HEK293 (cell line): ENCODE measurements around the gene PFDN1.

Source experiments
- CTCF ChIA-PET: fragments of 350-600 bp; formaldehyde crosslinking; extraction: SDS; loops from one replicate; lab custom pipeline; 2021; ENCODE audit warnings: antibody characterized with exemption; lab: Yijun Ruan, JAX
- POLR2A ChIA-PET: fragments of 300-600 bp; formaldehyde crosslinking; extraction: SDS; loops from one replicate; lab custom pipeline; 2020; ENCODE audit warnings: antibody characterized with exemption, inconsistent platforms; lab: Yijun Ruan, JAX
- H3K27ac ChIP-seq: fragments of 200-500 bp; sonication (Bioruptor generic); 2 replicates; pipeline ENCODE4 v1.5.1; 2014; ENCODE audit warnings: low read depth, low read length, control low read depth, inconsistent platforms; ENCODE audit errors: extremely low read depth
- H3K36me3 ChIP-seq, 2 experiments: fragments of 200-500 bp in 1 of 2; sonication (Bioruptor generic) in 1 of 2; 1 replicate in 1 of 2; 2 replicates in 1 of 2; pipeline ENCODE4 v1.5.1; 2014 to 2017; ENCODE audit warnings: inconsistent platforms in 2 of 2, low read length in 2 of 2; ENCODE audit not compliant: control insufficient read depth in 2 of 2, insufficient read depth in 1 of 2
- H3K4me1 ChIP-seq: fragments of 200-500 bp; sonication (Bioruptor generic); 2 replicates; pipeline ENCODE4 v1.5.1; 2014; ENCODE audit warnings: mild to moderate bottlenecking, low read length, inconsistent platforms; ENCODE audit not compliant: control insufficient read depth, insufficient read depth
- H3K4me3 ChIP-seq: 2 replicates; pipeline ENCODE4 v1.5.1; 2011; ENCODE audit warnings: low read depth, mild to moderate bottlenecking, control low read depth, low read length, moderate library complexity
- H3K9me3 ChIP-seq: fragments of 200-500 bp; sonication (Bioruptor generic); 2 replicates; pipeline ENCODE4 v1.5.1; 2014; ENCODE audit warnings: low read depth, low read length, inconsistent platforms; ENCODE audit not compliant: control insufficient read depth, insufficient read depth
- EGR2 ChIP-seq: fragments of 450-650 bp; formaldehyde crosslinking; IDR thresholded peaks from 2 replicates; pipeline ENCODE4 v1.5.1; 2016; ENCODE audit warnings: low read depth, missing biosample characterization, missing genetic modification characterization
- GLI2 ChIP-seq: fragments of 450-650 bp; formaldehyde crosslinking; IDR thresholded peaks from 2 replicates; pipeline ENCODE4; 2017; ENCODE audit warnings: missing biosample characterization, missing genetic modification characterization, low read depth, borderline replicate concordance
- KLF10 ChIP-seq: fragments of 450-650 bp; IDR thresholded peaks from 2 replicates; pipeline ENCODE4 v1.5.1; 2018; ENCODE audit warnings: missing biosample characterization, mild to moderate bottlenecking, missing genetic modification characterization
- MEIS1 ChIP-seq: sonication (generic); formaldehyde crosslinking; IDR thresholded peaks from 2 replicates; pipeline ENCODE4 v1.8.1; 2022; ENCODE audit warnings: missing genetic modification reagents, mild to moderate bottlenecking, borderline replicate concordance
- MYNN ChIP-seq: fragments of 450-650 bp; formaldehyde crosslinking; IDR thresholded peaks from 2 replicates; pipeline ENCODE4 v1.5.1; 2016; ENCODE audit warnings: missing biosample characterization, missing genetic modification characterization, borderline replicate concordance
- ZNF121 ChIP-seq: fragments of 450-650 bp; formaldehyde crosslinking; IDR thresholded peaks from 2 replicates; pipeline ENCODE4 v1.5.1; 2016; ENCODE audit warnings: missing biosample characterization, missing genetic modification characterization
- ZNF221 ChIP-seq: fragments of 450-650 bp; formaldehyde crosslinking; IDR thresholded peaks from 2 replicates; pipeline ENCODE4 v1.5.1; 2017; ENCODE audit warnings: missing biosample characterization, missing genetic modification characterization, borderline replicate concordance
- ZNF341 ChIP-seq: fragments of 450-650 bp; formaldehyde crosslinking; IDR thresholded peaks from 2 replicates; pipeline ENCODE4; 2016; ENCODE audit warnings: low read depth, missing biosample characterization, missing genetic modification characterization
- ZNF366 ChIP-seq: fragments of 450-650 bp; formaldehyde crosslinking; conservative IDR thresholded peaks from 2 replicates; pipeline ENCODE4 v1.5.1; 2016; ENCODE audit warnings: missing biosample characterization, missing genetic modification characterization
- ZNF501 ChIP-seq: fragments of 450-650 bp; formaldehyde crosslinking; IDR thresholded peaks from 2 replicates; pipeline ENCODE4 v1.5.1; 2016; ENCODE audit warnings: missing biosample characterization, missing genetic modification characterization
- ZNF510 ChIP-seq: fragments of 450-650 bp; formaldehyde crosslinking; IDR thresholded peaks from 2 replicates; pipeline ENCODE4 v1.5.1; 2018; ENCODE audit warnings: mild to moderate bottlenecking, missing genetic modification characterization, missing biosample characterization; ENCODE audit not compliant: insufficient replicate concordance
- ZNF513 ChIP-seq: fragments of 450-650 bp; IDR thresholded peaks from 2 replicates; pipeline ENCODE4 v1.5.1; 2018; ENCODE audit warnings: missing biosample characterization, missing genetic modification characterization
- ZNF626 ChIP-seq: fragments of 450-650 bp; sonication (Bioruptor Pico); formaldehyde crosslinking; IDR thresholded peaks from 2 replicates; pipeline ENCODE4 v1.5.1; 2018; ENCODE audit warnings: missing biosample characterization, missing genetic modification characterization, inconsistent platforms
- ZNF654 ChIP-seq: fragments of 450-650 bp; formaldehyde crosslinking; IDR thresholded peaks from 2 replicates; pipeline ENCODE4 v1.5.1; 2016; ENCODE audit warnings: low read depth, missing biosample characterization, missing genetic modification characterization
- ZNF777 ChIP-seq: fragments of 450-650 bp; formaldehyde crosslinking; IDR thresholded peaks from 2 replicates; pipeline ENCODE4 v1.5.1; 2017; ENCODE audit warnings: missing biosample characterization, missing genetic modification characterization, borderline replicate concordance
- TF ChIP-seq, protein P1 (sequence below): fragments of 450-650 bp; formaldehyde crosslinking; IDR thresholded peaks from 2 replicates; pipeline ENCODE4 v1.5.1; 2016; ENCODE audit warnings: missing biosample characterization, missing genetic modification characterization, borderline replicate concordance
- TF ChIP-seq, protein P2 (sequence below): fragments of 450-650 bp; formaldehyde crosslinking; IDR thresholded peaks from 2 replicates; pipeline ENCODE4 v1.5.1; 2016; ENCODE audit warnings: missing biosample characterization, missing genetic modification characterization
- TF ChIP-seq, protein P3 (sequence below): fragments of 450-650 bp; formaldehyde crosslinking; IDR thresholded peaks from 2 replicates; pipeline ENCODE4 v1.5.1; 2016; ENCODE audit warnings: missing biosample characterization, missing genetic modification characterization, borderline replicate concordance

PFDN1 gene

GRCh38 chr5:140351609-140352334 is 48.9 kb upstream of the PFDN1 start (continued):
- TF ChIP-seq, protein P1, sequence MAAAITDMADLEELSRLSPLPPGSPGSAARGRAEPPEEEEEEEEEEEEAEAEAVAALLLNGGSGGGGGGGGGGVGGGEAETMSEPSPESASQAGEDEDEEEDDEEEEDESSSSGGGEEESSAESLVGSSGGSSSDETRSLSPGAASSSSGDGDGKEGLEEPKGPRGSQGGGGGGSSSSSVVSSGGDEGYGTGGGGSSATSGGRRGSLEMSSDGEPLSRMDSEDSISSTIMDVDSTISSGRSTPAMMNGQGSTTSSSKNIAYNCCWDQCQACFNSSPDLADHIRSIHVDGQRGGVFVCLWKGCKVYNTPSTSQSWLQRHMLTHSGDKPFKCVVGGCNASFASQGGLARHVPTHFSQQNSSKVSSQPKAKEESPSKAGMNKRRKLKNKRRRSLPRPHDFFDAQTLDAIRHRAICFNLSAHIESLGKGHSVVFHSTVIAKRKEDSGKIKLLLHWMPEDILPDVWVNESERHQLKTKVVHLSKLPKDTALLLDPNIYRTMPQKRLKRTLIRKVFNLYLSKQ (tag by site-specific recombination) = no peak
- TF ChIP-seq ZNF221 (no peak), MYNN (tag by site-specific recombination) (no peak), ZNF654 (tag by site-specific recombination) (peak; percentile 67), ZNF513 (tag by site-specific recombination) (no peak), ZNF121 (tag by site-specific recombination) (no peak), ZNF501 (tag by site-specific recombination) (no peak)
- TF ChIP-seq, protein P2, sequence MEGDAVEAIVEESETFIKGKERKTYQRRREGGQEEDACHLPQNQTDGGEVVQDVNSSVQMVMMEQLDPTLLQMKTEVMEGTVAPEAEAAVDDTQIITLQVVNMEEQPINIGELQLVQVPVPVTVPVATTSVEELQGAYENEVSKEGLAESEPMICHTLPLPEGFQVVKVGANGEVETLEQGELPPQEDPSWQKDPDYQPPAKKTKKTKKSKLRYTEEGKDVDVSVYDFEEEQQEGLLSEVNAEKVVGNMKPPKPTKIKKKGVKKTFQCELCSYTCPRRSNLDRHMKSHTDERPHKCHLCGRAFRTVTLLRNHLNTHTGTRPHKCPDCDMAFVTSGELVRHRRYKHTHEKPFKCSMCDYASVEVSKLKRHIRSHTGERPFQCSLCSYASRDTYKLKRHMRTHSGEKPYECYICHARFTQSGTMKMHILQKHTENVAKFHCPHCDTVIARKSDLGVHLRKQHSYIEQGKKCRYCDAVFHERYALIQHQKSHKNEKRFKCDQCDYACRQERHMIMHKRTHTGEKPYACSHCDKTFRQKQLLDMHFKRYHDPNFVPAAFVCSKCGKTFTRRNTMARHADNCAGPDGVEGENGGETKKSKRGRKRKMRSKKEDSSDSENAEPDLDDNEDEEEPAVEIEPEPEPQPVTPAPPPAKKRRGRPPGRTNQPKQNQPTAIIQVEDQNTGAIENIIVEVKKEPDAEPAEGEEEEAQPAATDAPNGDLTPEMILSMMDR (tag by site-specific recombination) = 0 out of 2 replicates have a peak, but pooled peaks have one; percentile 34

- POLR2A ChIA-PET = interaction anchor here (0.5 kb wide), 1 partner anchor 298 kb away, joined by 4 read pairs; the partner anchor contains the start of genes IK and NDUFA2
- CTCF ChIA-PET = interaction anchor here (0.5 to 17.1 kb wide), 7 partner anchors 9 to 173 kb away, joined by 3 to 660 read pairs (median 5); partner anchors contain the start of gene SLC4A9
- TF ChIP-seq ZNF626 (tag by site-specific recombination) (no peak), ZNF366 (no peak), ZNF777 (tag by site-specific recombination) (no peak), MEIS1 (no peak), ZNF341 (tag by site-specific recombination) (no peak), KLF10 (tag by site-specific recombination) (no peak), GLI2 (tag by site-specific recombination) (no peak), ZNF510 (tag by site-specific recombination) (no peak), EGR2 (tag by site-specific recombination) (no peak)
- TF ChIP-seq, protein P3, sequence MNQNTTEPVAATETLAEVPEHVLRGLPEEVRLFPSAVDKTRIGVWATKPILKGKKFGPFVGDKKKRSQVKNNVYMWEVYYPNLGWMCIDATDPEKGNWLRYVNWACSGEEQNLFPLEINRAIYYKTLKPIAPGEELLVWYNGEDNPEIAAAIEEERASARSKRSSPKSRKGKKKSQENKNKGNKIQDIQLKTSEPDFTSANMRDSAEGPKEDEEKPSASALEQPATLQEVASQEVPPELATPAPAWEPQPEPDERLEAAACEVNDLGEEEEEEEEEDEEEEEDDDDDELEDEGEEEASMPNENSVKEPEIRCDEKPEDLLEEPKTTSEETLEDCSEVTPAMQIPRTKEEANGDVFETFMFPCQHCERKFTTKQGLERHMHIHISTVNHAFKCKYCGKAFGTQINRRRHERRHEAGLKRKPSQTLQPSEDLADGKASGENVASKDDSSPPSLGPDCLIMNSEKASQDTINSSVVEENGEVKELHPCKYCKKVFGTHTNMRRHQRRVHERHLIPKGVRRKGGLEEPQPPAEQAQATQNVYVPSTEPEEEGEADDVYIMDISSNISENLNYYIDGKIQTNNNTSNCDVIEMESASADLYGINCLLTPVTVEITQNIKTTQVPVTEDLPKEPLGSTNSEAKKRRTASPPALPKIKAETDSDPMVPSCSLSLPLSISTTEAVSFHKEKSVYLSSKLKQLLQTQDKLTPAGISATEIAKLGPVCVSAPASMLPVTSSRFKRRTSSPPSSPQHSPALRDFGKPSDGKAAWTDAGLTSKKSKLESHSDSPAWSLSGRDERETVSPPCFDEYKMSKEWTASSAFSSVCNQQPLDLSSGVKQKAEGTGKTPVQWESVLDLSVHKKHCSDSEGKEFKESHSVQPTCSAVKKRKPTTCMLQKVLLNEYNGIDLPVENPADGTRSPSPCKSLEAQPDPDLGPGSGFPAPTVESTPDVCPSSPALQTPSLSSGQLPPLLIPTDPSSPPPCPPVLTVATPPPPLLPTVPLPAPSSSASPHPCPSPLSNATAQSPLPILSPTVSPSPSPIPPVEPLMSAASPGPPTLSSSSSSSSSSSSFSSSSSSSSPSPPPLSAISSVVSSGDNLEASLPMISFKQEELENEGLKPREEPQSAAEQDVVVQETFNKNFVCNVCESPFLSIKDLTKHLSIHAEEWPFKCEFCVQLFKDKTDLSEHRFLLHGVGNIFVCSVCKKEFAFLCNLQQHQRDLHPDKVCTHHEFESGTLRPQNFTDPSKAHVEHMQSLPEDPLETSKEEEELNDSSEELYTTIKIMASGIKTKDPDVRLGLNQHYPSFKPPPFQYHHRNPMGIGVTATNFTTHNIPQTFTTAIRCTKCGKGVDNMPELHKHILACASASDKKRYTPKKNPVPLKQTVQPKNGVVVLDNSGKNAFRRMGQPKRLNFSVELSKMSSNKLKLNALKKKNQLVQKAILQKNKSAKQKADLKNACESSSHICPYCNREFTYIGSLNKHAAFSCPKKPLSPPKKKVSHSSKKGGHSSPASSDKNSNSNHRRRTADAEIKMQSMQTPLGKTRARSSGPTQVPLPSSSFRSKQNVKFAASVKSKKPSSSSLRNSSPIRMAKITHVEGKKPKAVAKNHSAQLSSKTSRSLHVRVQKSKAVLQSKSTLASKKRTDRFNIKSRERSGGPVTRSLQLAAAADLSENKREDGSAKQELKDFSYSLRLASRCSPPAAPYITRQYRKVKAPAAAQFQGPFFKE (tag by site-specific recombination) = no peak
- Histone ChIP-seq H3K9me3 (no peaks in the 10 kb centered on the region), H3K4me3 (no peak overlapping the region), H3K27ac (no peak overlapping the region), H3K36me3 (no peaks in the 10 kb centered on the region), H3K4me1 (no peaks in the 10 kb centered on the region)
Observed at GRCh38 chr5:140349244-140349643, 46.3 kb upstream of the PFDN1 start.
